OCI-LY3 (cell line): Measurements from ENCODE around the gene SLC5A10.

Experiments used
- H2AFZ ChIP-seq: fragments of 200-600, 300-600 bp; shearing (Covaris generic); 2 replicates; pipeline ENCODE4 v1.6.0; 2014; ENCODE audit warnings: antibody characterized with exemption, low read depth, low read length
- H3K27ac ChIP-seq: fragments of 200-600, 300-600 bp; sonication (generic); 2 replicates; pipeline ENCODE4 v1.5.1; 2014; ENCODE audit warnings: mild to moderate bottlenecking, low read length, moderate library complexity, mixed read lengths
- H3K27me3 ChIP-seq: fragments of 200-600, 300-600 bp; sonication (generic); 2 replicates; pipeline ENCODE4 v1.6.1; 2014; ENCODE audit warnings: low read depth, low read length, mixed read lengths
- H3K36me3 ChIP-seq: fragments of 200-600, 300-600 bp; sonication (generic); replicated peaks from 2 replicates; pipeline ENCODE3; 2014; ENCODE audit warnings: low read depth, low read length, mixed read lengths
- H3K4me1 ChIP-seq: fragments of 300-600, 200-600 bp; sonication (generic); 2 replicates; pipeline ENCODE4 v1.6.1; 2014; ENCODE audit warnings: low read length, mixed read lengths
- H3K4me2 ChIP-seq: fragments of 200-600, 300-600 bp; sonication (generic); 2 replicates; pipeline ENCODE4 v1.6.1; 2014; ENCODE audit warnings: low read length, mixed read lengths
- H3K4me3 ChIP-seq: fragments of 300-600, 200-600 bp; sonication (generic); 2 replicates; pipeline ENCODE4 v1.5.1; 2014; ENCODE audit warnings: antibody characterized with exemption, mild to moderate bottlenecking, low read length, moderate library complexity
- H3K79me2 ChIP-seq: fragments of 300-600, 200-600 bp; shearing (Covaris generic); 2 replicates; pipeline ENCODE4 v1.6.1; 2014; ENCODE audit warnings: mild to moderate bottlenecking, low read length, mixed read lengths
- H3K9ac ChIP-seq: fragments of 300-600, 200-600 bp; shearing (Covaris generic); 2 replicates; pipeline ENCODE4 v1.6.0; 2014; ENCODE audit warnings: mild to moderate bottlenecking, low read length, moderate library complexity
- H3K9me3 ChIP-seq: fragments of 200-600, 300-600 bp; shearing (Covaris generic); 2 replicates; pipeline ENCODE4 v1.6.1; 2014; ENCODE audit warnings: low read length, mixed read lengths; ENCODE audit not compliant: insufficient read depth
- H4K20me1 ChIP-seq: fragments of 200-600, 300-600 bp; sonication (generic); 2 replicates; pipeline ENCODE4 v1.6.1; 2016; ENCODE audit warnings: low read length, mixed read lengths; ENCODE audit not compliant: insufficient read depth
- EZH2phosphoT487 ChIP-seq: fragments of 200-600 bp; shearing (Covaris generic); IDR thresholded peaks from 2 replicates; pipeline ENCODE4 v1.6.1; 2018; ENCODE audit warnings: antibody characterized with exemption, mixed run types, low read depth
- TF ChIP-seq, protein P1 (sequence below): fragments of 200-600, 300-600 bp; sonication (generic); IDR thresholded peaks from 2 replicates; pipeline ENCODE4 v1.5.1; 2014; ENCODE audit warnings: antibody characterized with exemption, low read length, low read depth

SLC5A10 gene

DNA sequence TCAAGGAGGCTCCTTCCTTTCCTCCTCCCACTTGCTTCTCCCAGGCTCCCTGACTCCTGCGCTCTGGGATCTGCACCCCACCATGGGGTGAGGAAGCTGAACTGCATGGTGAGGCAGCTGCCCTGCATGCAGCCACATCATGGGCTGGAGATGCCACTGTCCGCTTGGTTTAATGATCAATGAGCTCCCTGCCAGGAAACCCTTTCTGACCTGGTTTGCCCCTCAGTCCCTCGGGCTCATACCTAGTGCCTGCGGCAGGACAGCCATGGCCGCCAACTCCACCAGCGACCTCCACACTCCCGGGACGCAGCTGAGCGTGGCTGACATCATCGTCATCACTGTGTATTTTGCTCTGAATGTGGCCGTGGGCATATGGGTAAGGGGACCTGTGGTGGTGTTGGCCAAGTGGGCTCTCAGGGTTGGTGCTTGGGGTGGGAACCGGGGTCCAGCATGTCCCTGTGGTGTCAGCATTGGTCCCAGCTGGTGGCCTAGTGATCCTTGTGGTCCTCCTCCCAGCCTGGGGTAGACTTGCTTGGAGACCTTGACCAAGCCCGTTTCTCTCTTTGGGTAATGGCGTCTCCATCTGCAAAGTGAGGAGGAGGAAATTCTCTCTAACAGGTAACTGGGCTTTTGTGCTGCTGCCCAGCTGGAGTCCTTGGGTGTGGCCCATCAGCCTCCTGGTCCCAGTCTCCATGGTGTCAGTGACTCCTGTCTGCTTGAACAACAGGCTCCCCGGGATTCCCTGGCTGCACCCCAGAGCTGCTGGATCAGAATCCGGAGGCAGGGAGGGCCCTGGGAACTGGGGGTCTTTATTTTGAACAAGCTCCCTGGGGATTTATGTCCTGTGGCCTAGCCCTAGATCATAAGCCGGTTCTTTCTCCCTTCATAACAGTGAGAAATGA, at the start of gene SLC5A10:
TSS of gene SLC5A10 (plus strand) at position 225 of the 902 bp plus-strand sequence. CDS start at position 266, 41 bp downstream.
- Histone ChIP-seq H3K36me3 (no peaks in the 10 kb centered on the region), H3K9ac (no peak within 1 kb of the TSS), H2AFZ (no peak within 1 kb of the TSS), H3K9me3 (no peaks in the 10 kb centered on the region), H3K4me3 (no peak within 1 kb of the TSS), H3K4me1 (no peaks in the 10 kb centered on the region), H3K4me2 (no peak within 1 kb of the TSS), H3K79me2 (no peaks in the 10 kb centered on the region), H4K20me1 (no peaks in the 10 kb centered on the region), H3K27ac (no peak within 1 kb of the TSS), H3K27me3 (no peaks in the 10 kb centered on the region)
- TF ChIP-seq, protein P1, sequence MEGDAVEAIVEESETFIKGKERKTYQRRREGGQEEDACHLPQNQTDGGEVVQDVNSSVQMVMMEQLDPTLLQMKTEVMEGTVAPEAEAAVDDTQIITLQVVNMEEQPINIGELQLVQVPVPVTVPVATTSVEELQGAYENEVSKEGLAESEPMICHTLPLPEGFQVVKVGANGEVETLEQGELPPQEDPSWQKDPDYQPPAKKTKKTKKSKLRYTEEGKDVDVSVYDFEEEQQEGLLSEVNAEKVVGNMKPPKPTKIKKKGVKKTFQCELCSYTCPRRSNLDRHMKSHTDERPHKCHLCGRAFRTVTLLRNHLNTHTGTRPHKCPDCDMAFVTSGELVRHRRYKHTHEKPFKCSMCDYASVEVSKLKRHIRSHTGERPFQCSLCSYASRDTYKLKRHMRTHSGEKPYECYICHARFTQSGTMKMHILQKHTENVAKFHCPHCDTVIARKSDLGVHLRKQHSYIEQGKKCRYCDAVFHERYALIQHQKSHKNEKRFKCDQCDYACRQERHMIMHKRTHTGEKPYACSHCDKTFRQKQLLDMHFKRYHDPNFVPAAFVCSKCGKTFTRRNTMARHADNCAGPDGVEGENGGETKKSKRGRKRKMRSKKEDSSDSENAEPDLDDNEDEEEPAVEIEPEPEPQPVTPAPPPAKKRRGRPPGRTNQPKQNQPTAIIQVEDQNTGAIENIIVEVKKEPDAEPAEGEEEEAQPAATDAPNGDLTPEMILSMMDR = no peak

DNA sequence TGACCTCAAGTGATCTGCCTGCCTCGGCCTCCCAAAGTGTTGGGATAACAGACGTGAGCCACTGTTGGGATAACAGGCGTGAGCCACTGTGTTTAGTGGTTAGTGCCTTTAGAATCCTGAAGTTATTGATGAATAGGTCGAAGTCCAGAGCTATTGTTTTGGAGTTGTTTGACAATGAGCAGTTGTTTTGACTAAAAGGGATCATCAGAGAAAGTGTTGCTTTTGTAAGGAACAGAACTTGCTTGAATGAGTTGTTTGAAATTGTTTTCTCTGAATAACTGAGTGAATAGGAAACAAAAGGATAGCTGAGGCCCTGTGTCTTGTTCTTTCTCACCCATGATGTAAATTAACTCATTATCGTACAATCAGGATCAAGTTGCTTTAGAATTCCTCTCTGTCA, 47.5 kb upstream of the SLC5A10 start:
- Histone ChIP-seq H3K27ac (no peak overlapping the region), H3K4me1 (peaks cover 16% of the 10 kb centered on the region), H3K4me2 (no peak overlapping the region), H3K79me2 (peaks cover 6% of the 10 kb centered on the region), H3K36me3 (no peaks in the 10 kb centered on the region), H2AFZ (no peak overlapping the region), H3K9ac (no peak overlapping the region), H3K27me3 (no peaks in the 10 kb centered on the region), H3K9me3 (no peaks in the 10 kb centered on the region), H3K4me3 (no peak overlapping the region), H4K20me1 (no peaks in the 10 kb centered on the region)
- TF ChIP-seq EZH2phosphoT487 = no peak
- TF ChIP-seq, protein P1 = no peak

DNA sequence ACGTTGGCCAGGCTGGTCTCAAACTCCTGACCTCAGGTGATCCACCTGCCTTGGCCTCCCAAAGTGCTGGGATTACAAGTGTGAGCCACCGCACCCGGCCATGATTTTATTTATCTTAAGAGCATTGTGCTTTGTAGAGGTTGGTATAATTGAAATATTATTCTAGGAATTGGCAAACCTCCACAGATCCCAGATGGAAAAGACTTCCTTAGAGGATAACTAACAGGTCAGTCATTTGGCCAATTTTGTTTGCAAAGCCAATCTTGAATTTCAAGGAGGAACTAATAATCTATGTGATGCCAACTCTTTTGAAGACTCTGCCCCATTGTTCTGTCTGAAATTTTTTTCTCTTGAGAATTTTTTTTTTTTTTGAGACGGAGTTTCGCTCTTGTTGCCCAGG, 46.7 kb upstream of the SLC5A10 start:
- Histone ChIP-seq H3K27ac (no peak overlapping the region), H3K79me2 (peaks cover 6% of the 10 kb centered on the region), H3K4me3 (no peak overlapping the region), H4K20me1 (no peaks in the 10 kb centered on the region), H2AFZ (no peak overlapping the region), H3K9ac (no peak overlapping the region), H3K36me3 (no peaks in the 10 kb centered on the region), H3K4me1 (peaks cover 10% of the 10 kb centered on the region), H3K9me3 (no peaks in the 10 kb centered on the region), H3K27me3 (no peaks in the 10 kb centered on the region), H3K4me2 (no peak overlapping the region)
- TF ChIP-seq EZH2phosphoT487 = no peak
- TF ChIP-seq, protein P1 = no peak

DNA sequence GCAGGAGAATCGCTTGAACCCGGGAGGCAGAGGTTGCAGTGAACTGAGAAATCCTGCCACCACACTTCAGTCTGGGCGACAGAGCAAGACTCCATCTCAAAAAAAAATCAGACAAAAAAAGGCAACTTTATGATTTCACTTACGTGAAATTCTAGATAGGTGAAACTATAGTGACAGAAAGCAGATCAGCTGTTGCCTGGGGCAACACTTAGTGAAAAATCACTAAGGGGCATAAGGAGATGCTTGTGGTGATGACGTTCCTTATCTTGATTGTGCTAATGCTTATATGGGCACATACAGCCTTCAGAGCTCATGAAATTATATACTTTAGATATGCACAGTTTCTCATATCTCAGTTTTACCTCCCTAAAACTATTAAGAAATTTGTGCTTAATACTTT, 41.6 kb upstream of the SLC5A10 start:
- Histone ChIP-seq H4K20me1 (no peaks in the 10 kb centered on the region), H3K4me3 (no peak overlapping the region), H3K79me2 (no peaks in the 10 kb centered on the region), H3K4me2 (no peak overlapping the region), H2AFZ (no peak overlapping the region), H3K4me1 (peaks cover 2% of the 10 kb centered on the region), H3K9me3 (no peaks in the 10 kb centered on the region), H3K9ac (no peak overlapping the region), H3K27me3 (no peaks in the 10 kb centered on the region), H3K27ac (no peak overlapping the region), H3K36me3 (peaks cover 2% of the 10 kb centered on the region)
- TF ChIP-seq, protein P1 = no peak
- no peak for TF ChIP-seq EZH2phosphoT487
